GM12864 (cell line): ENCODE results near the gene DNAJC24.

ENCODE experiments used
- DNase-seq: peaks from one replicate; pipeline ENCODE4 v3.0.0-alpha.2; 2011; ENCODE audit warnings: low read depth
- H3K4me3 ChIP-seq: 2 replicates; pipeline ENCODE4 v1.5.1; 2011; ENCODE audit warnings: mild to moderate bottlenecking, low read depth, low read length, control low read depth
- CTCF ChIP-seq: IDR thresholded peaks from 2 replicates; pipeline ENCODE4 v1.5.1; 2011; ENCODE audit warnings: low read depth, mild to moderate bottlenecking, moderate library complexity, low read length, control low read depth, inconsistent platforms; ENCODE audit errors: missing control alignments

Gene DNAJC24

GRCh38 chr11:31337806-31338205 lies 31.9 kb upstream of the DNAJC24 start:
- no peak overlapping the region for H3K4me3 ChIP-seq
- no peak for TF ChIP-seq CTCF
- no peak for DNase-seq

GRCh38 chr11:31340903-31341572 lies 28.6 kb upstream of the DNAJC24 start:
- no peak for DNase-seq
- peak; percentile 79 for TF ChIP-seq CTCF
- no peak overlapping the region for H3K4me3 ChIP-seq

GRCh38 chr11:31351168-31351567 lies 18.5 kb upstream of the DNAJC24 start:
- DNase-seq: no peak
- no peak overlapping the region for H3K4me3 ChIP-seq
- TF ChIP-seq CTCF: no peak

- no peak for DNase-seq
- TF ChIP-seq CTCF: no peak
- no peak overlapping the region for H3K4me3 ChIP-seq
Observed at GRCh38 chr11:31355131-31355530, 14.5 kb upstream of the DNAJC24 start.

- H3K4me3 ChIP-seq: no peak overlapping the region
- DNase-seq: no peak
- TF ChIP-seq CTCF: no peak
Observed at GRCh38 chr11:31355817-31356216, 13.8 kb upstream of the DNAJC24 start.

GRCh38 chr11:31361743-31362142 lies 7.9 kb upstream of the DNAJC24 start:
- no peak for TF ChIP-seq CTCF
- H3K4me3 ChIP-seq: no peak overlapping the region
- DNase-seq: no peak

GRCh38 chr11:31366795-31367194 lies 2.9 kb upstream of the DNAJC24 start:
- no peak overlapping the region for H3K4me3 ChIP-seq
- DNase-seq: no peak
- TF ChIP-seq CTCF: no peak
